Prostate gland (tissue), 2 donors: ENCODE data around the gene OR51V1.

Experiments
- CTCF ChIP-seq, 4 experiments: fragments of 200-600 bp in 2 of 4; fragments of 450-650 bp in 2 of 4; sonication (generic) in 2 of 4; IDR thresholded peaks; 1 replicate in 3 of 4; 2 replicates in 1 of 4; pipeline ENCODE4 v1.5.1; 2016 to 2019; ENCODE audit warnings: antibody characterized with exemption in 4 of 4, mild to moderate bottlenecking in 2 of 4, moderate library complexity in 2 of 4
- POLR2AphosphoS5 ChIP-seq: sonication (generic); formaldehyde crosslinking; IDR thresholded peaks from one replicate; pipeline ENCODE4 v1.6.1; 2017; ENCODE audit warnings: antibody characterized with exemption

- TF ChIP-seq CTCF (IDR thresholded peaks at IDR 0.05) = no peak
- no peak for TF ChIP-seq POLR2AphosphoS5
Observed at GRCh38 chr11:5198285-5198684, 2.2 kb downstream of the OR51V1 start.
